Keratinocyte (primary cell): Measurements from ENCODE around the gene SND1. TPM values are rescaled to one million over a fixed set of nuclear protein-coding genes. Genes with fewer than 3 reads are reported as not detected.

ENCODE experiments used
- DNase-seq: peaks from one replicate; pipeline ENCODE4 v3.0.0-alpha.2; 2011; ENCODE audit warnings: low read depth, missing footprints, low spot score
- FAIRE-seq: peaks from 2 replicates; lab custom pipeline; 2011; peaks lifted over from hg19 to GRCh38; lab: Jason Lieb, UNC
- H2AFZ ChIP-seq: 2 replicates; pipeline ENCODE4 v1.6.0; 2012; ENCODE audit warnings: low read length, control low read depth, inconsistent platforms; ENCODE audit not compliant: control insufficient read depth
- H3K27ac ChIP-seq: 2 replicates; pipeline ENCODE4 v1.5.1; 2011; ENCODE audit warnings: low read length; ENCODE audit not compliant: control insufficient read depth, insufficient read depth
- H3K27me3 ChIP-seq: 3 replicates; pipeline ENCODE4 v1.6.0; 2011; ENCODE audit warnings: low read length; ENCODE audit not compliant: control insufficient read depth, insufficient read depth; ENCODE audit errors: extremely low read depth
- H3K36me3 ChIP-seq, 2 experiments: 2 replicates in 1 of 2; 3 replicates in 1 of 2; pipeline ENCODE4 v1.5.1; 2011; ENCODE audit warnings: low read length in 2 of 2, mild to moderate bottlenecking in 1 of 2; ENCODE audit not compliant: control insufficient read depth in 2 of 2, insufficient read depth in 2 of 2; ENCODE audit errors: extremely low read depth in 1 of 2
- H3K4me1 ChIP-seq: 3 replicates; pipeline ENCODE4 v1.5.1; 2011; ENCODE audit warnings: low read length; ENCODE audit not compliant: control insufficient read depth, insufficient read depth; ENCODE audit errors: extremely low read depth
- H3K4me2 ChIP-seq: 3 replicates; pipeline ENCODE4 v1.6.0; 2011; ENCODE audit warnings: low read depth, low read length; ENCODE audit not compliant: control insufficient read depth, insufficient read depth; ENCODE audit errors: extremely low read depth
- H3K4me3 ChIP-seq, 3 experiments: fragments of 200-600 bp in 1 of 3; sonication (generic) in 1 of 3; 2 replicates in 2 of 3; 3 replicates in 1 of 3; pipeline ENCODE4 v1.5.1; 2011 to 2016; ENCODE audit warnings: low read length in 3 of 3, mild to moderate bottlenecking in 3 of 3, control low read depth in 2 of 3, inconsistent platforms in 1 of 3, low read depth in 1 of 3, mixed read lengths in 1 of 3, mixed run types in 1 of 3, moderate library complexity in 1 of 3; ENCODE audit not compliant: control insufficient read depth in 2 of 3, insufficient read depth in 2 of 3; ENCODE audit errors: extremely low read depth in 1 of 3
- H3K79me2 ChIP-seq: 2 replicates; pipeline ENCODE4 v1.6.0; 2012; ENCODE audit warnings: low read length; ENCODE audit not compliant: control insufficient read depth, insufficient read depth
- H3K9ac ChIP-seq: 3 replicates; pipeline ENCODE4 v1.6.0; 2011; ENCODE audit warnings: low read length; ENCODE audit not compliant: control insufficient read depth, insufficient read depth; ENCODE audit errors: extremely low read depth
- H3K9me1 ChIP-seq: 3 replicates; pipeline ENCODE4 v1.6.0; 2011; ENCODE audit warnings: low read length; ENCODE audit not compliant: control insufficient read depth, insufficient read depth; ENCODE audit errors: extremely low read depth
- H3K9me3 ChIP-seq: 2 replicates; pipeline ENCODE4 v1.5.1; 2012; ENCODE audit warnings: low read depth, low read length; ENCODE audit not compliant: control insufficient read depth
- H4K20me1 ChIP-seq: 3 replicates; pipeline ENCODE4 v1.6.0; 2011; ENCODE audit warnings: low read length; ENCODE audit not compliant: control insufficient read depth, insufficient read depth; ENCODE audit errors: extremely low read depth
- EZH2 ChIP-seq: IDR thresholded peaks from one replicate; pipeline ENCODE4 v1.6.1; 2012; ENCODE audit warnings: inconsistent platforms, mild to moderate bottlenecking, low read length, moderate library complexity
- dilution Hi-C: fragments of 300-500 bp; cut with MboI; formaldehyde crosslinking; loops from one replicate; pipeline ENCODE4 v1.7.0; 2020; ENCODE audit warnings: low sequenced_read_pairs; ENCODE audit not compliant: extremely low pct_ligation_motif_present
- polyA plus RNA-seq, 5 experiments: library from polyadenylated mRNA; depleted of rRNA in 3 of 5; stranded (reverse) in 3 of 5; stranded (forward) in 1 of 5; unstranded in 1 of 5; fragments of >200 nt; gene quantifications; 1 replicate in 1 of 5; 2 replicates in 3 of 5; 3 replicates in 1 of 5; pipeline versions ENCODE4 v1.2.1 to v1.2.3, GENCODE V29; 2011 to 2012; ENCODE audit warnings: missing spikeins in 2 of 5, low read depth in 1 of 5, low replicate concordance in 1 of 5
- TF ChIP-seq, protein P1 (sequence below), 3 experiments: IDR thresholded peaks in 1 of 3; conservative IDR thresholded peaks in 1 of 3; optimal IDR thresholded peaks in 1 of 3; 2 replicates in 2 of 3; 3 replicates in 1 of 3; pipeline versions ENCODE3 to v1.5.1; 2011; ENCODE audit warnings: low read length in 3 of 3, mild to moderate bottlenecking in 3 of 3, moderate library complexity in 2 of 3, control low read depth in 1 of 3, inconsistent platforms in 1 of 3; ENCODE audit not compliant: insufficient read depth in 2 of 3; ENCODE audit errors: extremely low read depth in 1 of 3

The SND1 gene
- polyA plus RNA-seq, 1 donor (not counting 4 experiments of a cell fraction or from before 2014, with no cell fraction given), result 140 TPM

DNA sequence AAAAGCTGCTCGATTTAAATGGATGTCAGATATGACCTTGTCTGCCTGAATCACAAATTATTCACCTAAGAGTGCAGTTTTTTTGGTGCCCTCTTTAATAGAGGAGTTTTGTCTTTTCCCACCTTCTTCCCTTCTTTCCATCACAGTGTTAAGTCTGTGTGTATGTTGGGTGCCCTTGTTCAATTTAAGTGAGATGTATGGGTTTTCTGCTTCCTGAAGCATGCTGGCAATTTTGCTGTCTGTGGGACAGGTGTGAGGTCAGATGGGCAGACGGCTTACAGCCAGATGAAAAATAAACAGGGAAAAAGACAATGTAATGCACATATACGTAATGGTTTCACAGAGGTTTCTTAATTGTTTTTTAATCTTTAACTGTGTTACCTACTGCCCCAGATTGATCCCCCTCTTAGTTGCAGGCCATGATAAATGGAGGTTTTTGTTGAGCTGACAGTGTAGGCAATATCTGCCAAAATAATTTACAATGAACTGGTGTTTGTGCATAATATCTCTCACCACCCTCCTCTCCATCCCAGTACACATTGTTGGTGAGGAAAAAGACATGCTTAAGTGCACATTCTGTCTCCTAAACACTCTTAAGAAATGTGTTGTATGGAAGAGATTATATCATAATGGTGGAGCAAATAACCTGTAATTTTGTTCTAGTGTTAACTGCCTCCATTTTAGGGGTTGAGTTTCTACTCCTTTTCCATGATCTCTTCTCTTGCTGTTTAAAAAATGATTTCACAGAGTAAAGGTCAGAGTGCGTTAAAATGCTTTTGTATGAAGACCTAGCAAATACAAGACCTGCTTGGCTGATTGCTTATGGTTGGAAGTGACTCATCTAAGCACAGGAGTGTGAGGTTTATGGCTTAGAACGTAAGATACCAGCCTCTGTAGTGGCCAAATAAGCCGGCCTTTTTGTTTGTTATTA is 255.4 kb downstream of the SND1 start:
- Histone ChIP-seq H3K9ac (no peak overlapping the region), H3K9me1 (no peaks in the 10 kb centered on the region), H2AFZ (no peak overlapping the region), H3K4me3 (no peak overlapping the region), H3K4me2 (no peak overlapping the region), H3K9me3 (no peaks in the 10 kb centered on the region), H3K36me3 (peaks cover 0 to 2% of the 10 kb centered on the region in 2 experiments), H3K79me2 (peaks cover 24% of the 10 kb centered on the region), H3K27me3 (no peaks in the 10 kb centered on the region), H4K20me1 (peaks cover 8% of the 10 kb centered on the region), H3K4me1 (peaks cover 21% of the 10 kb centered on the region), H3K27ac (no peak overlapping the region)
- DNase-seq (no peak), FAIRE-seq (no peak)
- dilution Hi-C loops, result no loop called here
- TF ChIP-seq, protein P1, sequence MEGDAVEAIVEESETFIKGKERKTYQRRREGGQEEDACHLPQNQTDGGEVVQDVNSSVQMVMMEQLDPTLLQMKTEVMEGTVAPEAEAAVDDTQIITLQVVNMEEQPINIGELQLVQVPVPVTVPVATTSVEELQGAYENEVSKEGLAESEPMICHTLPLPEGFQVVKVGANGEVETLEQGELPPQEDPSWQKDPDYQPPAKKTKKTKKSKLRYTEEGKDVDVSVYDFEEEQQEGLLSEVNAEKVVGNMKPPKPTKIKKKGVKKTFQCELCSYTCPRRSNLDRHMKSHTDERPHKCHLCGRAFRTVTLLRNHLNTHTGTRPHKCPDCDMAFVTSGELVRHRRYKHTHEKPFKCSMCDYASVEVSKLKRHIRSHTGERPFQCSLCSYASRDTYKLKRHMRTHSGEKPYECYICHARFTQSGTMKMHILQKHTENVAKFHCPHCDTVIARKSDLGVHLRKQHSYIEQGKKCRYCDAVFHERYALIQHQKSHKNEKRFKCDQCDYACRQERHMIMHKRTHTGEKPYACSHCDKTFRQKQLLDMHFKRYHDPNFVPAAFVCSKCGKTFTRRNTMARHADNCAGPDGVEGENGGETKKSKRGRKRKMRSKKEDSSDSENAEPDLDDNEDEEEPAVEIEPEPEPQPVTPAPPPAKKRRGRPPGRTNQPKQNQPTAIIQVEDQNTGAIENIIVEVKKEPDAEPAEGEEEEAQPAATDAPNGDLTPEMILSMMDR (optimal IDR thresholded peaks at IDR 0.05 in 1 of 3, IDR thresholded peaks at IDR 0.05 in 1 of 3, conservative IDR thresholded peaks at IDR 0.05 in 1 of 3; ENCODE audit: extremely low read depth in 1 of 3, insufficient read depth in 2 of 3, low read length in 3 of 3), result no peak
- no peak for TF ChIP-seq EZH2

DNA sequence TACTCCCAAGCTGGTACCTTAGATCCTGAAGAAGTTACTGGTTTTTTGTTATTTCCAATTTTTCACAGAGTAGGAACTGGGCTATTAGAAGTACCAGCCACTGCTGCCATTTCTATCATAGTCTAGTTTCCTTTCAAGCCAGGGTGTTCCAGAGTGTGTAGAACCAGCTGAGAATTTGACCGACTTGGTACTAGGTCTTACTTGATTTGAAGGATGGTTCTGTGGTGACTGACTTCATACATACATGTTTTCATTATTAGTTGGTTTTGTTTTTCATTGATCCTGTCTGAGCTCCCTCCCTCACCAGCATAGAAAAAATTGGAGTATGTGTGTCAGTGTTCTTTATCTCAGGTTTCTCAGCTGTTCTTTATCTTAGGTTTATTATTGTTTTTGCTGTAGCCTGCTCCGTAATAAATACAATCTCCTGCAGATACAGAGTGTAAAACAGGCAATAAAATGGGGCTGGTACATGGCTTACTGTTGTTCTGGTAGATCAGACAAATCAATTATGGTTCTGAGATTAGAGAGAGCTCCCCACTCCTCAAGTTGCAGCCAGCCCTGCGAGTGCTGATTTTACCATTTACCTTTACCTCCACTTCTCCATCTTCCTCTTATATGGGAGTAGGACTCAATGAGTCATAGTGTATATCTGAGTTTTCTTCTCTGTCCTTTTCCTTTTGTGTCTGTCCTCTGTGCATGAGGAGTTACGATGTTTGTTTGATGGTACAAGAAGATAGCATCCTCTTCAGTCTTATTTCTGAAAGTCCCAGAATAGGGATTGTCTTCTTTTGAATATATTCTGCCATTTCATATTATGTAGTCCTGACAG is 256.6 kb downstream of the SND1 start:
- Histone ChIP-seq H3K27me3 (no peaks in the 10 kb centered on the region), H3K27ac (no peak overlapping the region), H3K9me3 (no peaks in the 10 kb centered on the region), H3K9ac (no peak overlapping the region), H2AFZ (no peak overlapping the region), H4K20me1 (peaks cover 8% of the 10 kb centered on the region), H3K9me1 (no peaks in the 10 kb centered on the region), H3K4me2 (no peak overlapping the region), H3K36me3 (peaks cover 0 to 2% of the 10 kb centered on the region in 2 experiments), H3K79me2 (peaks cover 23% of the 10 kb centered on the region), H3K4me1 (peaks cover 21% of the 10 kb centered on the region), H3K4me3 (no peak overlapping the region)
- dilution Hi-C loops, result no loop called here
- DNase-seq (no peak), FAIRE-seq (no peak)
- TF ChIP-seq, protein P1 (optimal IDR thresholded peaks at IDR 0.05 in 1 of 3, IDR thresholded peaks at IDR 0.05 in 1 of 3, conservative IDR thresholded peaks at IDR 0.05 in 1 of 3; ENCODE audit: extremely low read depth in 1 of 3, insufficient read depth in 2 of 3, low read length in 3 of 3), result no peak
- TF ChIP-seq EZH2, result no peak
